CD4-positive, alpha-beta T cell (primary cell): ENCODE results near the gene CPVL. TPM values are rescaled to one million over a fixed set of nuclear protein-coding genes. Genes with fewer than 3 reads are reported as not detected.

Experiments used
- ATAC-seq: fragments of 200-7000 bp; cut with Tn5 transposase; one replicate; pipeline ENCODE4 v1.10.0; 2022; ENCODE audit warnings: mild to moderate bottlenecking; ENCODE audit not compliant: poor library complexity
- CTCF ChIA-PET: fragments of 350-600 bp; sonication (Branson Sonifier 250); formaldehyde crosslinking; loops from one replicate; lab custom pipeline; 2021; ENCODE audit warnings: antibody characterized with exemption, inconsistent platforms; lab: Charles Lee
- POLR2A ChIA-PET: fragments of 350-600 bp; sonication (Branson Sonifier 250); formaldehyde crosslinking; loops from one replicate; lab custom pipeline; 2021; ENCODE audit warnings: antibody characterized with exemption, inconsistent platforms; lab: Charles Lee
- DNase-seq, 14 experiments: peaks; one replicate each; pipeline ENCODE4 v3.0.0-alpha.2; 2013 to 2020; ENCODE audit warnings: mixed read lengths in 2 of 14
- H3K27ac ChIP-seq, 2 donors: one replicate each; pipeline versions ENCODE4 v1.5.1 to v1.7.0; 2013; ENCODE audit warnings: low read length in 2 of 2, low read depth in 1 of 2, mild to moderate bottlenecking in 1 of 2
- H3K27me3 ChIP-seq, 2 experiments: 1 replicate in 1 of 2; 2 replicates in 1 of 2; pipeline versions ENCODE4 v1.6.1 to v1.7.0; 2013; ENCODE audit warnings: low read length in 2 of 2, control low read depth in 1 of 2, mild to moderate bottlenecking in 1 of 2, moderate library complexity in 1 of 2; ENCODE audit not compliant: insufficient read depth in 2 of 2, control insufficient read depth in 1 of 2
- H3K36me3 ChIP-seq: one replicate; pipeline ENCODE4 v1.6.1; 2013; ENCODE audit warnings: low read length, control low read depth; ENCODE audit not compliant: insufficient read depth
- H3K4me1 ChIP-seq: one replicate; pipeline ENCODE4 v1.6.1; 2013; ENCODE audit warnings: low read length, control low read depth; ENCODE audit not compliant: insufficient read depth
- H3K4me3 ChIP-seq: one replicate; pipeline ENCODE4 v1.5.1; 2013; ENCODE audit warnings: mild to moderate bottlenecking, low read length, moderate library complexity
- H3K9me3 ChIP-seq, 2 experiments: 1 replicate in 1 of 2; 2 replicates in 1 of 2; pipeline versions ENCODE4 v1.6.1 to v1.7.0; 2013; ENCODE audit warnings: low read length in 2 of 2, mild to moderate bottlenecking in 2 of 2, control low read depth in 1 of 2, moderate library complexity in 1 of 2; ENCODE audit not compliant: control insufficient read depth in 1 of 2, insufficient read depth in 1 of 2
- H3K27ac Mint-ChIP-seq: one replicate; pipeline ENCODE4 v1.8.0; 2020; ENCODE audit warnings: mixed read lengths
- H3K27me3 Mint-ChIP-seq: one replicate; pipeline ENCODE4 v1.8.0; 2021; ENCODE audit warnings: mixed read lengths
- H3K36me3 Mint-ChIP-seq: one replicate; pipeline ENCODE4 v1.8.0; 2021; ENCODE audit warnings: low read depth, mixed read lengths
- H3K4me1 Mint-ChIP-seq: one replicate; pipeline ENCODE4 v1.8.0; 2021; ENCODE audit warnings: low read depth, mixed read lengths
- H3K4me3 Mint-ChIP-seq: one replicate; pipeline ENCODE4 v1.8.0; 2020; ENCODE audit warnings: mild to moderate bottlenecking, mixed read lengths
- H3K9me3 Mint-ChIP-seq: one replicate; pipeline ENCODE4 v1.8.0; 2020; ENCODE audit warnings: mixed read lengths
- CTCF ChIP-seq: fragments of 200-600 bp; IDR thresholded peaks from one replicate; pipeline ENCODE4 v1.8.0; 2022; ENCODE audit warnings: antibody characterized with exemption, mild to moderate bottlenecking
- intact Hi-C, 2 experiments: fragments of 100-400 bp; cut with DNase I in 1 of 2; cut with micrococcal nuclease in 1 of 2; formaldehyde crosslinking; loops; one replicate each; pipeline versions ENCODE4 v1.15.1 to v1.9.0; 2023 to 2025; cut with DNase I, micrococcal nuclease
- total RNA-seq, 174 experiments: library from RNA in 2 of 174; stranded (reverse) in 2 of 174; gene quantifications; one replicate each; pipeline ENCODE4 v1.2.3 and lab custom pipeline; 2021 to 2026

The CPVL gene
- total RNA-seq, 2 experiments from 2014 or later, result 3.8 to 4.5 TPM

GRCh38 chr7:29139796-29140195 is 6.5 kb downstream of the CPVL start:
- ChIA-PET CTCF (no interaction called here), POLR2A (no interaction called here)
- Mint-ChIP-seq H3K9me3 (peaks cover 5% of the 10 kb centered on the region), H3K36me3 (no peaks in the 10 kb centered on the region), H3K27ac (no peak overlapping the region), H3K4me1 (no peaks in the 10 kb centered on the region), H3K27me3 (peaks cover 22% of the 10 kb centered on the region), H3K4me3 (no peak overlapping the region)
- Histone ChIP-seq H3K36me3 (no peaks in the 10 kb centered on the region), H3K4me1 (no peaks in the 10 kb centered on the region), H3K27me3 (peaks cover 0 to under 1% of the 10 kb centered on the region in 2 experiments), H3K27ac (no peak overlapping the region), H3K4me3 (no peak overlapping the region), H3K9me3 (no peaks in the 10 kb centered on the region)
- TF ChIP-seq CTCF, result no peak
- intact Hi-C loops, result no loop called here
- ATAC-seq (no peak), DNase-seq (peak in 2 of 14 experiments; percentile 29 to 46)

GRCh38 chr7:29139191-29139590 is 7.1 kb downstream of the CPVL start:
- no peaks in the 10 kb centered on the region for H3K36me3 Mint-ChIP-seq

GRCh38 chr7:29138588-29138987 is 7.7 kb downstream of the CPVL start:
- intact Hi-C loops, result no loop called here
- Mint-ChIP-seq H3K36me3 (no peaks in the 10 kb centered on the region), H3K4me3 (no peak overlapping the region), H3K27me3 (peaks cover 13% of the 10 kb centered on the region), H3K9me3 (peaks cover 5% of the 10 kb centered on the region), H3K4me1 (no peaks in the 10 kb centered on the region), H3K27ac (no peak overlapping the region)
- ATAC-seq (no peak), DNase-seq (no peak)
- H3K4me1 ChIP-seq, result no peaks in the 10 kb centered on the region
- CTCF ChIA-PET, result no interaction called here
- H3K27ac ChIP-seq, result no peak overlapping the region
- no peaks in the 10 kb centered on the region for H3K9me3 ChIP-seq
- no peaks in the 10 kb centered on the region for H3K36me3 ChIP-seq
- no peaks in the 10 kb centered on the region for H3K27me3 ChIP-seq
- no peak overlapping the region for H3K4me3 ChIP-seq
- POLR2A ChIA-PET, result no interaction called here
- TF ChIP-seq CTCF, result no peak

More at GRCh38 chr7:29139191-29139590, 7.1 kb downstream of the CPVL start:
- no peak overlapping the region for H3K27ac ChIP-seq
- H3K4me3 ChIP-seq, result no peak overlapping the region
- Mint-ChIP-seq H3K27me3 (peaks cover 19% of the 10 kb centered on the region), H3K4me1 (no peaks in the 10 kb centered on the region), H3K27ac (no peak overlapping the region), H3K4me3 (no peak overlapping the region), H3K9me3 (peaks cover 5% of the 10 kb centered on the region)
- no peaks in the 10 kb centered on the region for H3K36me3 ChIP-seq
- ChIA-PET CTCF (no interaction called here), POLR2A (no interaction called here)
- no peaks in the 10 kb centered on the region for H3K4me1 ChIP-seq
- DNase-seq (peak in 1 of 14 experiments; percentile 28), ATAC-seq (no peak)
- TF ChIP-seq CTCF, result no peak
- intact Hi-C loops, result no loop called here
- H3K27me3 ChIP-seq, result no peaks in the 10 kb centered on the region
- H3K9me3 ChIP-seq, result no peaks in the 10 kb centered on the region
